NCI-H82 treated with DMSO at 0.1 percent for 48 hours (cell line): ENCODE results near the gene DGKI.
"Not testable (repeated sequence)": the region's sequence is repeated elsewhere in the genome, so short reads cannot be mapped to it uniquely, and the experiment has no call there.

ENCODE experiments used
- DNase-seq: peaks from one replicate; lab custom pipeline; 2025; ENCODE audit not compliant: unreplicated experiment; lab: John Stamatoyannopoulos, UW

DGKI gene

DNA sequence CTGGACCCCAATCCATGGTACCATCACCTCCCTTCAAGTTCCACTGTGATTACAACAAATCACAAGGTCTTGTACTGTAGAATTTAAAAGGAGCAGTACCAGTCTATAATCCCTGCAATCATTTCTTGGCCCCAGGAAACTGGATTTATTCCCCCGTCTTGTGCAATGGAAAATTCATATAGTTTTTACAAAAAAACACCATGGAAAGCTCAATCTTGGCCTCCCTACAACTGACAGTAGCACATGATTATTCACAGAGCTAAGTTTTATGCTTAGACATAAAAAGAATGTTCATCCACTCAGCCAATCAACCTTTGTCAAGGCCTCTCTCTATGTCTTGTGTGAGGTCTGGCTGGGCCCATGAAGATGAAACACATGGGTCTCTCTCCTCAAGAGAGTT is 10.2 kb downstream of the DGKI start:
- no peak for DNase-seq

DNA sequence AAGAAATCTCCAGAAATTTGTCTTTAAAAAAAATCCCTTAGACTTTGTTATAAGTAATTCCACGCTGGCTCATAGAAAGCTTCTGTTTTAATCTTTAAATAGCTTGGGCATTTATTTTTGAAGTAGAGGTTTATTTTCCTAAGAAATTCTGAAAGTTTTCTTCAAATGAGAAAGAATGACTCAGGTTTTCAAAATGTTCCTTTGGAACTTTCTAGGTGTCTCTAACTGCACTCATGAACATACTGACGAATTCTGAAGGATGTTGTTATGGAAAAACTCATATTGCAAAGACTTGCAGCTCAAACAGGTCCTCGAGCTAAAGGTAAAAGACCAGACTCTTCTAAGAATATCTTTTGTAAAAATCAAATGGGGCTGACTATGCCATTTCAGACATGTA is 10.7 kb downstream of the DGKI start:
- DNase-seq, result no peak

DNA sequence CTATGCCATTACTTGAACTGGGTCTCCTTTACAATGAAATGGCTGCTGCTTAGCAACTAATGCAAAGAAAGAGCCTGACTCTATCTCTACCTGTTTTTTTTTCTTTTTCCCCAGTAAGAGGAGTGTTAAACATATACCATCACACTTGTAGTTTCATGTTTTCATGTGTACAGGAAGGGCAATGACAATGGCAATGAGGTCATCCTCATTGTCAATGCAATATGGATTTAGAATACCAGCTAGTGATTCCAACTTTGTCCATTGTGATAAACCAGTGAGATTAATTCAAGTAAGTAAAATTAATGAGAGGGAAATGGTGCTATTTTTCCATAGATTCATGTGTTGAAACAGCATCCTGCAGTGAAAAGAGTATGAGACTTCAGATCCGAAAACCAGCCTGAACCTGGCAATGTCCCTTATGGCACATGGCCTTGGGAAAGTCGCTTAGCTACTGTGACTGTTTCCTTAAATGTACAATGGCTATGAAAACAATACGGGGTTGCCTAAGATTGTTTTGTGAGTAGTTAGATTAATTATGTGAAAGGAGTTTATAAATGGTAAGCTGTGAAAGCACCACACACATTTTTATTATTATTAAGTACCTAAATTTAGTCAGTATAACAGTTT is 11.2 kb downstream of the DGKI start:
- DNase-seq, result no peak

DNA sequence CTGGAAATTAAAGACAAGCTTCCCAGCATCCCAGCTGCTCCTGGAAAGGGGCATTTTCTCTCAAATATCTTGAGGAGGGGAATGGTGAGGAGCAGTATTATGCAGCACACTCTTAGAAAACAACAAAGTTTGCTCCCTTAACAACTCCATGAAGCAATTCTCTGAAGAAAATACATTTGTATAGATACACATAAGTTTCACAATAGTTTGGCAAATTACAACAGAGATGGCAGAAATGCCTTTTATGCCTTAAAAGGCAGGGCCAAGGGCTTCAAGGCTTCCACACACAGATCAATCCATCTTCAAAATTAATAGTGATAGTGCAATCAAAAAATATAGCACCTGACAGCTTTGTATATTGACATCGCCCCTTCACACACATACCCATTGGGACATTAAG is 12.2 kb downstream of the DGKI start:
- no peak for DNase-seq

DNA sequence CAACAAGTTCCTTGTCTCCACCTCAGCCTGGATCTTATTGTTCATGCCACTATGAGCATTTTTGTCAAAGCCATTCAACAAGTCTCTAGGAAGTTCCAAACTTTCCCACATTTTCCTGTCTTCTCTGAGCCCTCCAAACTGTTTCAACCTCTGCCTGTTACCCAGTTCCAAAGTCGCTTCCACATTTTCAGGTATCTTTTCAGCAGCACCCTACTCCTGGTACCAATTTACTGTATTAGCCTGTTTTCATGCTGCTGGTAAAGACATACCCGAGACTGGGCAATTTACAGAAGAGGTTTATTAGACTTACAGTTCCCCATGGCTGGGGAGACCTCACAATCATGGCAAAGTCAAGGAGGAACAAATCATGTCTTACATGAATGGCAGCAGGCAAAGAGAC is 13.8 kb downstream of the DGKI start:
- not testable (repeated sequence) for DNase-seq

DNA sequence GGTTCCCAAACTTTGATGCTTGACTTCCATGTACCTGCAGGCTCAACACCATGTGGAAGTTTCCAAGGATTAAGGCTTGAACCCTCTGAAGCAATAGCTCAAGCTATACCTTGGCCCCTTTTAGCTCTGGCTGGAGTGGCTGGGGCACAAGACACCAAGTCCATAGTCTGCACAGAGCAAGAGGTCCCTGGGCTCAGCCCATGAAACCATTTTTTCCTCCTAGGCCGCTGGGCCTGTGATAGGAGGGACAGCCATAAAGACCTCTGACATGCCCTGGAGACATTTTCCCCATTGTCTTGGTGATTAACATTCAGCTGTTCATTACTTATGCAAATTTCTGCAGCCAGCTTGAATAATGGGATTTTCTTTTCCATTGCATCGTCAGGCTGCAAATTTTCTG is 14.4 kb downstream of the DGKI start:
- DNase-seq, result no peak

DNA sequence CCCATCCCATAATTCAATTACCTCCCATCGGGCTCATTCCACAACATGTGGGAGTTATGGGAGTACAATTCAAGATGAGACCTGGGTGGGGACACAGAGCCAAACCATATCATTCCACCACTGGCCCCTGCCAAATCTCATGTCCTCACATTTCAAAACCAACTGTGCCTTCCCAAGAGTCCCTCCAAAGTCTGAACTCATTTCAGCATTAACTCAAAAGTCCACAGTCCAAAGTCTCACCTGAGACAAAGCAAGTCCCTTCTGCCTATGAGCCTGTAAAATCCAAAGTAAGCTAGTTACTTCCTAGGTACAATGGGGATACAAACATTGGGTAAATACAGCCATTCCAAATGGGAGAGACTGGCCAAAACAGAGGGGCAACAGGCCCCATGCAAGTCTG is 15.2 kb downstream of the DGKI start:
- DNase-seq, result not testable (repeated sequence)

DNA sequence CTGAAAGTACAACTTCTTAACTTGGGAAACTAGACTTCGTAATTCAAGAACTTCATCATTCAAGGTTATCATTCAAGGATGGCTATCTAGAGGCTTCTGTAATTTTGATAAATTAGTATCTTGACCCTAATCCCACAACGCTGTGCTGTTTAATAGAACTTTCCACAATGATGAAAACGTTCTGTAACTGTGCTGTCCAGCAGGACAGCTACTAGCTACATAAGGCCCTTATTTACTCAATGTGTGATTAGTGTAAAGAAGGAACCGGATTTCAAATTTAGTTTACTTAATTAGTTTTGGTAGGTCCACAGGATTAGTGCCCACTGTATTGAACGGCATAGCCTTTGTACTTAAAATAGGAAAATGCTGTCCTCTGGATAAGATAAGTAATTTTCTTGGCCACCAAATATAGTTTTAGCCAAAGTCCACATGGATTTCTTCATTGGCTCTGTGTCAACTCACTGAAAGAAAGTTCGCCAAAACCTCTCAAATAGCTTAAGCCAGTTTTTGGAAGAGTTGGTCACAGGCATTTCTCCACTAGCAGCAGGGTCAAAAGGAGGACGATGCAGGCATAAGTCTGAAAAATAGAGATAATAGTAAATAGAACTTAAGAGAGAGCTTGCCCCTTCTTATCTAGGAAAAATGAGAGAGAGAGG is 17.3 kb downstream of the DGKI start:
- DNase-seq, result no peak

DNA sequence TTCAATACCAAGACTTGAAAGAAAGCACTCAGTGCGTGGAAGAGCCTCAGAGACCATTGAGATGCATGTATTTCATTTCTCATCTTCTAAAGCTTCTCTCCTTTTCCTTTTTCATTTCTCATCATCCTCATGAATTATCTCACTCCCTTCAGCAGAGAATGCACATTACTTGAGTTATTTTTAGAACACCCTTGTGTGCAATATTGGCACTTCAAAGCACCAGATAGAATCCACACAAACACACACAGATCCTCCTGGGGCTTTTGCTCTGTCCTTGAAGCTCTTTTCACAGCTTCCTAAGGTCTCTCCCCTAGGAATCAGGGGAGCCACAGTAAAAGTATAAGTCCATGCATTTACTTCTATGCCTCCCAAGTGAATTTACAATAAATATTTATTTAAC is 18.3 kb downstream of the DGKI start:
- DNase-seq, result no peak

DNA sequence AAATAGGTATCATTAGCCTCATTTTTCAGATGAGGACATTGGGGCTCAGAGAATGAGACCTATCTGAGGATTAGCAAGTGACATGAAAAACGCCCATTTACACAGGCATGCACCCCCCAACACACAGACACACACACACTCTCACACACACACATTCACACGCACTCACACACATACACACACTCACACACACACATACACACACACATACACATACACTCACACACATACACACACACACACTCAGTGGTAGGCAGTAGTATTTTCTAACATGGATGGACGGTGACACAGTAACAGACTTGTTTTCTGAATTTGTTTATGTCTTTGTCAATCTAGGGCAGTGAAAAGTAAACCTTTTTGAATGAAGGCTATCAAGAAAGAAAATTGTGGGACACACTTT is 21.3 kb downstream of the DGKI start:
- no peak for DNase-seq

DNA sequence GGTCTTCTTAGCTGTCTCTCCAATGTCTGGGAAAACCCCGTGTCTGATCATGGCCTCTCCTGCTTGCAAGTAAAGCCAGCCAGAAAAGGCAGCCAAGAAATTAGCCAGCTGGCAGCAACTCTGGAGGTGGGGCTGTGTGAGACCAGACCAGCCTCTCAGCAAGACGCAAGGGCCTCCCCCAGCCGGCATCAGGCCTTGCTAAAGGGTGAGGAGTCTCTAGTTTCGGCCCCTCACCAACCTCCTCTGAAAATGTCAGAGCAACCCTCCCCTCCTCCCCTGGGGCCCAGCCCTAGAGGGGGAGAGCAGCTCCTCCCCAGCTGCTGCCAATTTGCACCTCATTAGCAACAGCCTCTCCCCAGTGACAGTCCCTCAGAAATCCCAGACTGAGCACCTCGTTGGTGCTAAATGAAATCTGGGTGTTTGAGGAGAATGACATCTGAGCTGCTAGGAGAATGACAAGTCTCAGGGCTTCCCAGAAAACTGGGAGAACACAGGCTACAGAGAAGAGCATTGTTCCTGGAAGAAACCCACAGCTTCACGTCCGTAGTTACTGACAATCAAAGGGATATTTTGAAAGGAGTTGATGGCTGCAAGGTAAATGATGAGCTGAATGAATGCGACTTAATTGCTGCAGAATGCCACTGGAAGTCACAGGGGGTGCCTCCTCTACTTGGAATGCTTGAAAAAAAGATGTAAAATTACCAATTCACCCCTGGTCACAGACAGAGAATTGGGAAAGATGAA is 25.9 kb downstream of the DGKI start:
- no peak for DNase-seq

DNA sequence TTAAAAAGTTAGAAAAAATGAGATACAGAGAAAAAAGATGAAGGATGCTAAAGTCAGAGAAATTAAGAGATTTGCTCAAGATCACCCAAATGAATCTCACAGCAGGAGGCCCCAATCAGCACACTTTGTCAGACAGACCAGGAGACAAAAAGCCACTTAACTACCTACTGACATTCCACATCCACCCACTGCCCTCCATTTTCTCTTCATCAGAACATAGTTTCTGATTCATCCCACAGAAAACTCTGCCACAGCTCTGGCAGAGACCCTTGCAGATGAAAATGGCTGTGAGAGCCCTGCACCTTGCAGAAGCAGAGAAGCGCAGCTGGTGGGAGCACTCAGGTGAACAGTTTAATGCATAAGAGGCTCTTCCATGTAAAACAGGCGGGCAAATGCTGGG is 26.6 kb downstream of the DGKI start:
- no peak for DNase-seq

DNA sequence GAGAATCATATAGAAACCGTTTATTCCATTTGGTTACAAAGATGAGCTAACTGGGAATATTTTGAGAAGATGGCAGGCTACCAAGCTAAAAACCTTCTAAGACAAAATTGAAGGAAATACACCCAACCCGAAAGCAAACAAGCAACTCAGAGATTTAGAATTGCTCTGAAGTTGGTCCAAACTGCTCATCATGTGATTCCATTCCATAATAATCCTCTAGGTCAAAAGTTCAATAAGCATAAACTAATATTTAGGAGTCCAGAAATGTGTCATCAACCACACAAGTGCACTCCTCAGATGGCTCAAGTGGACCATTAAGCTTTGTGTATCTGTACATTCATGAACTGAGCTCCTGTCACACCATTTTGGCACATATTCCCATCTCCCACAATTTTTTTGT is 28.7 kb downstream of the DGKI start:
- no peak for DNase-seq

DNA sequence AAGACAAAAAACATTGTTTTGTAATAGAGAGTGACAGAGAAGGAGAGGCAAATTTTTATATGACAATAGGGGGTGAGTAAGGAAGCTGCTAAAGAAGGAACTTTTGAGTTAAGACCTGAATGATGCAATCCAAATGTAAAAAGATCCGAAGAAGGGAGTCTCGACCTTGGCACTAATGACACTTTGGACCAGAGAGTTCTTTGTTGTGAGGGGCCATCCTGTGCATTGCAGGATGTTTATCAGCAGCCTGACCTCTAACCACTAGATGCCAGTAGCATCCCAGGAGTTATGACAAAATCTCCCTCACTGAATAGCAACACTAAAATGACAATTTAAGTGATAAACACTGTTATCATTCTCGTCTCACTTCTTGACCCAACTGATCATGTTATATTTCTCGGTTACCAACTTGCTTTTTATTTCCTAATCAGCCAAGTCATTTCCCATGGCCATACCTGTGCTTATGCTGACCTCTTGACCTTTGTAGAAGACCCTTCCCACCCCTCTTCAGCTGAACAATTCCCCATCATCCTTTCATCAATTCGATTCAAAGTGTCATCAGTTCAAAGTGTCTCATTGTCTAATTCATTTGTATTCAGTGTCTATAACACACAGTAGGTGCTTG is 30.0 kb downstream of the DGKI start:
- no peak for DNase-seq

DNA sequence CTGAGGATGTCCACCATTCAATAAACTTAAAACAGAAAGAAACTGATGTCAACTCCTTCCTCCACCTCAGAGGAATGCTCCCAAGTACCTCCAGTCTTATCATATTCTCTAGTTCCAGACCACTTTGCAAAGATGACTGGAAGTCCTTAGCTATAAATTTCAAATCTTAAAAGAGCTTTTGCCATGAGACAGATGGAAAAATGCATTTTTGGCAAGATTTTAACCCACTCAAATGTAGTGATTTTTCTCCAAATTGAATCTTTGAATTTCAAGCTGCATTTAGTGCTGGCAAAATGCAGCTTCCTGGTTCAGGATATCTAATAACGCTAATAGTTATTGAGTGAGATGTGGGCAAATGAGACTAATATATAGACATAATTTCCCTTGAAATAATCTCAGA is 33.2 kb downstream of the DGKI start:
- no peak for DNase-seq

DNA sequence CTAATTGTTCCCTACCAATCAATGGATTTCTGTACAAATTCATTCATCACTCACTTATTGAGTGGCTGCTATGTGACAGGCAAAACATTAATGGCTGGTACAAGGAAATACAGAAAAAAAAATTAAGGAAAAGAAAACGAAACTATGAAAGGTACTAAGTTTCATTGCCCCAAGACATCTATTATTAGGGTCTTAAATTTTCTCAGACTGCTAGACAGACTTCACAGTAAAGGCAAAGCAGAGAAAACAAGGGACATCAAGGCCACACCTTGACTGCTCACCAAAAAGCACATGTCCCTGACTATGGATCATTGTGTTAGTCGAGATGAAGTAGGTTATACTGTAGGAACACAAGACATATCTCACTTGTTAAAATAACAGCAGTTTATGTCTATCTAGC is 36.5 kb downstream of the DGKI start:
- DNase-seq, result no peak

DNA sequence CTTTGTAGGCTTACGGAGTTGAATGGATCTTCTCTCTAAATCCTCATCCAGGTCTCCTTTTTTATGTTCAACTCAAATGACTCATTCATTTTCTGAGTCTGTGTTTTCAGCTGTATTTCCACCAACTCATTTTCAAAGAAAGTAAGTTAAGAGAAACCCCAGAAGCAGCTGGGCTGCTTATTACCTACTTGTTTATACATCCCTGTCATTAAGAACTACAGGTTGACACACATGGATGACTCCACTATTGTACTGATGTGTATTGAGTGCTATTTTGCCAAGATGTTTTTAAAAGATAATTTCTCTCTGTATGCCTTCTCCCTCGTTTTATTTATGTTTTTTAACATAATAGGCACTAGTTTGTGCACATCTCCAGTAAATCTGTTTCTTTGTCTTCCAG is 41.9 kb downstream of the DGKI start:
- DNase-seq, result no peak

DNA sequence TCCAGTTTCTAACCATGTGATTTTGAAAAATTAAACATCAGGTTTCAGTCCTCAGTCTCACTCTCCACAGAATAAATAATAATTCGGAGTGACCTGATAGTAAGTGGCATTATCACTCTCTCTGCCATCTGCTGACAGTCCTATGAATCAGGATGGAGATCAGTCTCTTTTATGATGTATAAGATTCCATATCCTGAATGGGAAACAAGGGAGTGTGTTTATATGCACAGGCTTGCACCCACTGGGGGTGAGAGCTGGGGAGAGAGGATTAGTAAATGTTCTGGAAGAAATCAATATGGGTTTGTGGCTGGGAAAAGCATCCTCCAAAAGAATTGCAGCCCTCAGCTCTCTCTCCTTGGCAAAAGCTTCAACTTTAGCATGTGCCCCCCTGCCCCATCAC is 45.3 kb downstream of the DGKI start:
- no peak for DNase-seq

DNA sequence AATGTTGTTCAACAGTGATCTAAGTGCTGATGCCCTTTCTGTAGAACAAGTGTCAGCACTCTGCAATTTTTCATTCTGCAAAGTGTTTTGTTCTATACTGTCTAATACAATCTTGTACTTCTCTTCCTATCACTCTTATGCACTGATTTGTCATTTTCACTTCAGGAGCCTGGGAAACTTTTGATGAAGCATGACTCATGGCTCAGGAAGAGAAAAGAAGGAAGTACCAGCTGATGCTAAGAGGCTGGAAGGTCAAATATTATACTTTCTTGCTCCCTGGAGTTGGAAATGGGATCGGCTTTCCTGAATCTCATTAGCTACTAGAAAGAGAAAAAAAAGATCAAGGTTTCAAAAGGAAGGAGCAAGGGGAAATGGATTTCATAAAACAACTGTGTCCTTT is 45.8 kb downstream of the DGKI start:
- no peak for DNase-seq

DNA sequence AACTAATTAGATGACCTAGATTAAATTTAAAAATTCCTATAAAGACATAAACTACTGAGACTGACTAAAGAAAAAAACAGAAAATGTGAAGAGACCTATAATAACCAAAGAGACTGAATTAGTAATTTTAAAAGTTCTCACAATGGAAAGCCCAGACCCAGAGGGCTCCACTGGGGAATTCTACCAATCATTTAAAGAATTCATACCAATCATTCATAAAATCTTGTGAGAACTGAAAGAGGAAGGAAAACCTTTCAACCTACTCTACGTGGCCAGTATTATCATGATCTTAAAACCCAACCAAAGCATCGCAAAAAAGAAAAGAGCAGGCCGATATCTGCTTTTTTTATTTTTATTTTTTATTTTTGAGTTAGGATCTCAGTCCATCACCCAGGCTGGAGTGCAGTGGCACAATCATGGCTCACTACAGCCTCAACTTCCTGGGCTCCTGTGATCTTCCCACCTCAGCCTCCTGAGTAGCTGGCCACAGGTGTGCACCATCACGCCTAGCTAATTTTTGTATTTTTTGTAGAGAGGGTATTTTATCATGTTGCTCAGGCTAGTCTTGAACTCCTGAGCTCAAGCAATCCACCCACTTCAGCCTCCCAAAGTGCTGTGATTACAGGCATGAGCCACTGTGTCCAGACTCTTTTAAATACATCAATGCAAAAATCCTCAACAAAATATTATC is 48.6 kb downstream of the DGKI start:
- no peak for DNase-seq

DNA sequence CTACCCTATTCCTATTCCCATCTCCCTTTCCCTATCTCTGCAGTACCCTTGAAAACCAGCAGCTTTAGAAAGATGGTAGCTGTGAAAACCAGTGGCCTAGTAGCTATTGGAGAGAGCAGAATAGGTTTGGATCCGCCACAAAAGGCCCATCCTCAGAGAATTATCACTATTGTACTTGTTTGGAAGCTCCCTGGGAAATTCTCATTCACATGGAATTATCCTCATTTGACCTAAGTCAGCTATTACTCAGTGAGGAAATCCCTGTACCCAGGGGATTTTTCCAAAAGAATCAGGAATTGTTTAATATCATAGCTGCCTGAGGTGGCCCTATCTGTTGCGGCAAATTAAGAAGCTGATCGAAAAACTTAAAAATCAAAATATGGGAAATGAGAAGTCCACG is 51.6 kb downstream of the DGKI start:
- DNase-seq, result no peak

DNA sequence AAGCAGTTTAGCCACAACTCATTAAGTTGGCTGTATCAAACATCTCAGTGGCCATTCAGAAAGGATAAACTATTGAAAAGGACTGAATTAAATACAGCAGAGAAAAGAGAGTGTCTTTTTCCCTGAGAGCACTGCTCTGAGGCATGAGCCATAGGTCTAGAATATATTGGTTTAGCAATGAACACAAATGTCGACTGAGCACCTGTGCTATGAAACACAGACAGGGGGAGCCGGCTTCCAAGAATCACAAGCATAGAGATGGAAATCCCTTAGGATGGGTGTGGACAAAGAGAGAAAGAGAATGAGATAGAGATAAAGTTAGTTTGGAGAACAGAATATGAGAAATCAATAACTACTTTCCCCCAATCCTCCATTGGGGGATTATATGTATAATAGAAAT is 54.8 kb downstream of the DGKI start:
- no peak for DNase-seq
